GM19238 (cell line): ENCODE data around the gene B3GNT7.
"Not testable (repeated sequence)": the region's sequence is repeated elsewhere in the genome, so short reads cannot be mapped to it uniquely, and the experiment has no call there.

Source experiments
- DNase-seq: peaks from one replicate; pipeline ENCODE4 v3.0.0; 2011; ENCODE audit warnings: low spot score; ENCODE audit not compliant: insufficient read length

B3GNT7 gene

GRCh38 chr2:231425811-231426703, 30.5 kb downstream of the B3GNT7 start:
- no peak for DNase-seq

DNA sequence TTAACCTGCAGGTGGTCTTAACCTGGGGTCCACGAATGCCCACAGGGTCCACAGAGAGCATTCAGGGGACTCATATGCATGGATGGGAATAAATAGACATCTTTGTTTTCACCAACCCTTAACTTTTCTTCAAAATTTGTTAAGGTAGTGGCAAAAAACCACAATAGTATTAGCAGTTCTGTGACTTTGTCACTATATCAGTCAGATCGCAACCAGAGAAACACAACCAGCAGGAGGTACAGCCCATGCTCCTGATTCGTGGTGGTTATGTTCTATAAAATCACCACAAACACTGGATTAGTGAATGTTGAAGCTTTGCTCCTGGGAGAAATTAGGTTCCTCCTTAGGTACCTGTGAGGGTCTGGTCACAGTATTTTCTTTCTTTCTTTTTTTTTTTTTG, 31.6 kb downstream of the B3GNT7 start:
- no peak for DNase-seq

DNA sequence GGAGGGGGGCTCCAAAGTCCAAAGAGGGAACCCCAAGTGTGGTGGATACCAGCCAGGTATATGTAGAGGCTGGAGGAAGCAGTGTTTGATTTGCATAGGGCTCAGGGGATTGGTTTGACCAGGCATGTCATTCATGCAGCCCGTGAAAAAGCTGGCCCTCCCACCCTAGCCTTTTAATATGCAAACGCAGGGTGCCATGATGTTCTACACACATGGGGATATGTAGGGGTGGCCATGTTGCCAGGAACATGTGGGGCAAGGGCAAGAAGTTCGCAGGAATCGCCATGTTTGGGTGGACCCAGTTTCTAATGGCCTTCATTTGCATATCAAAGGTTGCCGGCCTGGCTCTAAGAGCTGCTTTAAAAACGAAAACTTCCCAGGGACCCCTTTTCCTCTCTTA, 33.6 kb downstream of the B3GNT7 start:
- no peak for DNase-seq

DNA sequence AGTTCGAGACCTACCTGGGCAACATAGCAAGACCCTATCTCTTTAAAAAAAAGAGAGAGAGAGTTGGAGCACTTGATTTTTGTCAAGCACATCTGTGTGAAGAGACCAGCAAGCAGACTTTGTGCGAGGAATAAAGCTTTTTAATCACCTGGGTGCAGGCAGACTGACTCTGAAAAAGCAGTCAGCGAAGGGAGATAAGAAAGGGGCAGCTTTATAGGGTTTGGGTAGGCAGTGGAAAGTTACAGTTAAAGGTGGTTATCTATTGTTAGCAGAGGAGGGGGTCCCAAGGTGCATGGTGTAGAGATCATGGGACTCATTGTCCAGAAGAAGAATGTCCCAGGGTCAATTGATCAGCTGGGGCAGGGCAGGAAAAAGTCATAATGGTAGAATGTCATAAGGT, 34.4 kb downstream of the B3GNT7 start:
- DNase-seq: no peak

- not testable (repeated sequence) for DNase-seq
Observed at GRCh38 chr2:231430437-231430836, 34.9 kb downstream of the B3GNT7 start.

- DNase-seq: no peak
Observed at GRCh38 chr2:231431606-231432005, 36.1 kb downstream of the B3GNT7 start.

DNA sequence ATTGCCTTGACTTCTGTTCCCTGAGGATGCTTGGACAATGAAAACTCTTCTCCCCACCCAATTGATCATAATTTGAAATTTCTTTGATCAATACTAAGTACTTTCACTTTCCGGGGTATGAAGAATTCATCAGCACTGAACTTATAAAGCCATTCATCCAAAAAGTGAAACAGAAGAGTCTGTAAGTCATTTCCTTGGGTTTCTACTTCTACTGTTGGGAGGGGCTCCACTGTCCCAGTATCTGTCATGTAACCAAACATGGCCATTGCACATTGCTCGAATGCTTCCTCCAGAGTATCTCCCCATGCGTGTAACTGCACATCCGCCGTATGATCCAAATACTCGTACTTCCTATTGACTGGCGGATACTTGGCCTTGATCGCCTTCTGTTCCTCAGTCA, 38.5 kb downstream of the B3GNT7 start:
- DNase-seq: no peak

DNA sequence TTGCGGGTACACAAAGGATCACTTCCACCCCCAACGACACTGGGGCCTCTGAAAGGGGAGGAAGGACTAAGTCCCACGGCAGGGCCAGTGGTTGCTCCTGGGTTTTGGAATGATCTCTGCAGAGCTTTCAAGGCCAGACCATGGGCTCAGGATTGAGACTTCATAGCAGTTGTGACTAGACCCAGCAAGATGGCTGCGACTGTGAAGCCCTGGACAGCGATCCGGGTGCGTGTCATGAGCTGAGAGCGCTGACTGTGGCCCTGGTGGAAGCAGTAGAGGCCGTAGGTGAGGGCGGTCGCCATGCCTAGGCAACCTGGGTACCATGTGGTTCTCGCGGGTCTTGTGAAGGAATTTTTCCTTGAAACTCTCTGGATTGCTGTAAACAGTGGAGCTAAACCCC, 41.4 kb downstream of the B3GNT7 start:
- DNase-seq: no peak

DNA sequence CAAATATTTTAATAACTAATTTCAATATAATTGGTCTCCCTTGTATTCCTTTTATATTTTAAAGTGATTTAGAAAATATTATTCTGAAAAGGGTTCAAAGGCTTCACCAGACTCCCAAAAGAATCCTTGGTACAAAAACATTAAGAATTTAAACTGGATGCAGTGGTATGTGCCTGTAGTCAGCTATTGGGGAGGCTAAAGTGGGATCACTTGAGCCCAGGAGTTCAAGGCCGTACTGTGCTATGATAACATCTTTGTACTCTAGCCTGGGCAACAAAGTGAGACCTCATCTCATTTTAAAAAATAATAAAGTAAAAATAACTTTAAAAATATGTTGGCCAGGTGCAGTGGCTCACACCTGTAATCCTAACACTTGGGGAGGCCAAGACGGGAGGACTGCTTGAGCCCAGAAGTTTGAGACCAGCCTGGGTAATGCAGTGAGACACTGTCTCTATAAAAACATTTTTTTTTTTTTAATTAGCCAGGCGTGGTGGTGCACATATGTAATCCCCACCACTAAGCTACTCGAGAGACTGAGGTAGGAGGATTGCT, 54.1 kb downstream of the B3GNT7 start:
- DNase-seq: no peak

DNA sequence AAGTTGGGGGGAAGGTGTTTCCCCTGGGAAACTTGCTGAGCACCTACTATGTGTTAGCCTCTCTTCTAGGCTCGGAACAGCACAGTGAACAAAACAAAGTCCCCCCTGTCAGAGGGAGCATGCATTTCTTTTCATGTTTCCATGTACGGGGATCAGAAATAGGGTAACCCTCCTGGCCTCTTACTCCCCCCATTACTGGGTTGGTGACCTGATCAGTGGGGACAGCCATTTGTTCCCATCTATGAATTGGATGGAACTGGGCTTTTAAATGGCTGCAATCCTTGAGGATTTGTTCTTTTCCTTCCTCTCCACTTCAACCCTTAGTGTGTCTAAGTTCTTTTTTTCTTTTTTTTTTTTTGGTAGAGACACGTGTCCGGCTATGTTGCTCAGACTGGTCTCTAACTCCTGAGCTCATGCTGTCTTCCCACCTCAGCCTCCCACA, 55.1 kb downstream of the B3GNT7 start:
- DNase-seq: no peak
